CD1c-positive myeloid dendritic cell (primary cell): ENCODE measurements around the gene GFRA1.
"Not testable (repeated sequence)": the region's sequence is repeated elsewhere in the genome, so short reads cannot be mapped to it uniquely, and the experiment has no call there.

Experiments
- DNase-seq: peaks from one replicate; pipeline ENCODE4 v3.0.0-alpha.2; 2016; ENCODE audit errors: extremely low spot score

GFRA1 gene

GRCh38 chr10:116035406-116035805 lies 237.6 kb downstream of the GFRA1 start:
- not testable (repeated sequence) for DNase-seq

GRCh38 chr10:116030576-116030975 lies 242.4 kb downstream of the GFRA1 start:
- no peak for DNase-seq

- no peak for DNase-seq
Measured at GRCh38 chr10:116029826-116030225, 243.2 kb downstream of the GFRA1 start.

- DNase-seq, result no peak
Measured at GRCh38 chr10:116027355-116027754, 245.7 kb downstream of the GFRA1 start.

- DNase-seq, result no peak
Measured at GRCh38 chr10:116026725-116027124, 246.3 kb downstream of the GFRA1 start.

GRCh38 chr10:116026315-116026714 lies 246.7 kb downstream of the GFRA1 start:
- no peak for DNase-seq

- DNase-seq, result no peak
Measured at GRCh38 chr10:116024271-116024878, 248.6 kb downstream of the GFRA1 start.

GRCh38 chr10:116017405-116017804 lies 255.6 kb downstream of the GFRA1 start:
- no peak for DNase-seq

- DNase-seq, result no peak
Measured at GRCh38 chr10:116015583-116016333, 257.2 kb downstream of the GFRA1 start.

GRCh38 chr10:116014871-116015582 lies 258.0 kb downstream of the GFRA1 start:
- DNase-seq, result no peak

GRCh38 chr10:116014326-116014725 lies 258.7 kb downstream of the GFRA1 start:
- DNase-seq, result no peak

GRCh38 chr10:116011929-116012328 lies 261.1 kb downstream of the GFRA1 start:
- no peak for DNase-seq

GRCh38 chr10:116007256-116007891 lies 265.6 kb downstream of the GFRA1 start:
- no peak for DNase-seq
